Esophagus muscularis mucosa (tissue), 3 donors: ENCODE data around the gene YES1.

ENCODE experiments used
- POLR2A ChIP-seq: fragments of 450-650 bp; IDR thresholded peaks from one replicate; pipeline ENCODE4 v1.6.1; 2017; ENCODE audit warnings: antibody characterized with exemption, moderate library complexity, mild to moderate bottlenecking, low read depth
- TF ChIP-seq, protein P1 (sequence below), 3 experiments: fragments of 200-600 bp in 2 of 3; fragments of 450-650 bp in 1 of 3; sonication (generic) in 2 of 3; IDR thresholded peaks; one replicate each; pipeline ENCODE4 v1.5.1; 2017 to 2019; ENCODE audit warnings: antibody characterized with exemption in 3 of 3, mild to moderate bottlenecking in 2 of 3, moderate library complexity in 1 of 3

DNA sequence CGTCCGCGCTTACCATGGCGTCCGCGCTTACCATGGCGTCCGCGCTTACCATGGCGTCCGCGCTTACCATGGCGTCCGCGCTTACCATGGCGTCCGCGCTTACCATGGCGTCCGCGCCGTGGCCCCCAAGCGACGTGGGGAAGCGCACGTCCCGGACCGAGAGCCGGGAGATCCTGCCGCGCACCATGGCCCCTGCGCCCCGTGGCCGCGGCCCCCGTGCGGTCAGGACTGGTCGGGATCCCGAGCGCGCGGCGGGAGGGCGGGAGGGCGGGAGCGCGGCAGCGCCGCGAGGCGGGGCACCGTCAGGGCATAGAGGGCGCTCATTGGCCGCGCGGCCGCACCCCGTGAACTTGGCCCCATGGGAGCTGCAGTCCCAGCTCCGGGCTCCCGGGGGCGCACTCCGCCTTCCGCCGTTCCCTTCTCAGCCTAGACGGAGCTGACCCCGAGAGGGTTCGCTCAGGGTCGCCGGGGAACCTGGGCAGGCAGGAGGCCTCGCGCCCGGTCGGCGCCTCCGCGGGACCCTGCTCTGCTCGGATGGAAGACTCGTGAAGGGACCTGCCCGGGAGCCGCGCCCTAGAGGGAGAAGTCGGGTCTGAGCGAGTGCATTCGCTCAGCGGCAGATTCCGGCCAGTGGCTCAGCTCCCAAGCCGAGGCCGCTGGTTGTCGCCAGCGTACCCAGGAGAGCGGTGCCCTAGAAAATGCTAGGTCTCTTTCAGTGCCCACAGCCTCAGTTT, 99.5 kb downstream of the YES1 start, which contains the start of gene ENOSF1:
- TF ChIP-seq, protein P1, sequence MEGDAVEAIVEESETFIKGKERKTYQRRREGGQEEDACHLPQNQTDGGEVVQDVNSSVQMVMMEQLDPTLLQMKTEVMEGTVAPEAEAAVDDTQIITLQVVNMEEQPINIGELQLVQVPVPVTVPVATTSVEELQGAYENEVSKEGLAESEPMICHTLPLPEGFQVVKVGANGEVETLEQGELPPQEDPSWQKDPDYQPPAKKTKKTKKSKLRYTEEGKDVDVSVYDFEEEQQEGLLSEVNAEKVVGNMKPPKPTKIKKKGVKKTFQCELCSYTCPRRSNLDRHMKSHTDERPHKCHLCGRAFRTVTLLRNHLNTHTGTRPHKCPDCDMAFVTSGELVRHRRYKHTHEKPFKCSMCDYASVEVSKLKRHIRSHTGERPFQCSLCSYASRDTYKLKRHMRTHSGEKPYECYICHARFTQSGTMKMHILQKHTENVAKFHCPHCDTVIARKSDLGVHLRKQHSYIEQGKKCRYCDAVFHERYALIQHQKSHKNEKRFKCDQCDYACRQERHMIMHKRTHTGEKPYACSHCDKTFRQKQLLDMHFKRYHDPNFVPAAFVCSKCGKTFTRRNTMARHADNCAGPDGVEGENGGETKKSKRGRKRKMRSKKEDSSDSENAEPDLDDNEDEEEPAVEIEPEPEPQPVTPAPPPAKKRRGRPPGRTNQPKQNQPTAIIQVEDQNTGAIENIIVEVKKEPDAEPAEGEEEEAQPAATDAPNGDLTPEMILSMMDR (IDR thresholded peaks at IDR 0.05) = peak; percentile 71 to 87 (median 85)
- TF ChIP-seq POLR2A = no peak
